ENCODE results near the gene GPR146.

The GPR146 gene

DNA sequence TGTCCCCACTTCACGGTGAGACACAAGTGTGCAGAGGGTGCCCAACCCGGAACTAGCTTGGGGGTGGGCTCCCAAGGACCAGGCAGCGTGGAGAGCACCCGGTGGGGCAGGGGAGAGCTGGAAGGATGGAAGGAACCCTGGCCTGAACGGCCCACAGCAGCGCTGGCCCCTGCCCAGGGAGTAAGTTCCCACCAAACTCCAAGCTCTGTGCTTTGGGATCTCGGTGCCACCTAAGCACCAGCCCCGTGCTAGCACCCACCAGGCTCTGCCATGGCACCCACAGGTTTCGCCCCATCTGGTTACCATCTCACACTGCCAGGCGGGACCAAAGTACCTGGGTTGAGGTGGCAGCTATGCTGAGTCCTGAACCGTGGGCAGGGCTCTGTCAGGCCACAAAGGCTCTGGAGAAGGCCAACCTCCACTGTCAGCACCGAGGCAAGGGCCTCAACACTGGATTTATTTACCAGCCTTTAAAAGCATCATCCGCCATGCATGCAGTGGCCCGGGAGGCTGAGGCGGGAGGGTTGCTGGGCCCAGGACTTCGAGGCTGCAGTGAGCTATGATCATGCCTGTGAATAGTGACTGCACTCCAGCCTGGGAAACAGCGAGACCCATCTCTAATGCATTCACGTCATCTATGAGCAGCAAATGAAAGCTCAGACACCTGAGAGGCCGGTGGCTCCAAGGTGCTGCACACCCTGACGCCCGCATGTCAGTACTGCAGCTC is 59.6 kb downstream of the GPR146 start:
- H3K9ac ChIP-seq (ENCODE audit: low read length), result no peak overlapping the region
- no peaks in the 10 kb centered on the region for H3K9me3 ChIP-seq (ENCODE audit: low read length)
- TF ChIP-seq, protein P1, sequence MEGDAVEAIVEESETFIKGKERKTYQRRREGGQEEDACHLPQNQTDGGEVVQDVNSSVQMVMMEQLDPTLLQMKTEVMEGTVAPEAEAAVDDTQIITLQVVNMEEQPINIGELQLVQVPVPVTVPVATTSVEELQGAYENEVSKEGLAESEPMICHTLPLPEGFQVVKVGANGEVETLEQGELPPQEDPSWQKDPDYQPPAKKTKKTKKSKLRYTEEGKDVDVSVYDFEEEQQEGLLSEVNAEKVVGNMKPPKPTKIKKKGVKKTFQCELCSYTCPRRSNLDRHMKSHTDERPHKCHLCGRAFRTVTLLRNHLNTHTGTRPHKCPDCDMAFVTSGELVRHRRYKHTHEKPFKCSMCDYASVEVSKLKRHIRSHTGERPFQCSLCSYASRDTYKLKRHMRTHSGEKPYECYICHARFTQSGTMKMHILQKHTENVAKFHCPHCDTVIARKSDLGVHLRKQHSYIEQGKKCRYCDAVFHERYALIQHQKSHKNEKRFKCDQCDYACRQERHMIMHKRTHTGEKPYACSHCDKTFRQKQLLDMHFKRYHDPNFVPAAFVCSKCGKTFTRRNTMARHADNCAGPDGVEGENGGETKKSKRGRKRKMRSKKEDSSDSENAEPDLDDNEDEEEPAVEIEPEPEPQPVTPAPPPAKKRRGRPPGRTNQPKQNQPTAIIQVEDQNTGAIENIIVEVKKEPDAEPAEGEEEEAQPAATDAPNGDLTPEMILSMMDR (IDR thresholded peaks at IDR 0.05; ENCODE audit: low read length), result no peak
- H3K27me3 ChIP-seq (ENCODE audit: insufficient read depth, low read length), result no peaks in the 10 kb centered on the region
- no peaks in the 10 kb centered on the region for H3K4me1 ChIP-seq (ENCODE audit: insufficient read depth, low read length, severe bottlenecking)
- no peaks in the 10 kb centered on the region; the same call in 1 of the 2 replicates for H3K36me3 ChIP-seq (ENCODE audit: insufficient read depth, low read length)
- H3K79me2 ChIP-seq (ENCODE audit: insufficient read depth, low read length), result no peaks in the 10 kb centered on the region
- H4K20me1 ChIP-seq (ENCODE audit: insufficient read depth, low read length), result no peaks in the 10 kb centered on the region
- H3K4me2 ChIP-seq (ENCODE audit: low read length), result no peak overlapping the region
- no peaks in the 10 kb centered on the region for H3K9me2 ChIP-seq (ENCODE audit: low read depth, low read length)
- H3K4me3 ChIP-seq (ENCODE audit: low read depth, low read length, poor library complexity, severe bottlenecking), result no peak overlapping the region
- no peak overlapping the region for H3K27ac ChIP-seq (ENCODE audit: low read depth, low read length, poor library complexity, severe bottlenecking)
- H2AFZ ChIP-seq (ENCODE audit: low read length), result no peak overlapping the region
- H3F3A ChIP-seq (ENCODE audit: insufficient read depth, low read length), result no peaks in the 10 kb centered on the region

DNA sequence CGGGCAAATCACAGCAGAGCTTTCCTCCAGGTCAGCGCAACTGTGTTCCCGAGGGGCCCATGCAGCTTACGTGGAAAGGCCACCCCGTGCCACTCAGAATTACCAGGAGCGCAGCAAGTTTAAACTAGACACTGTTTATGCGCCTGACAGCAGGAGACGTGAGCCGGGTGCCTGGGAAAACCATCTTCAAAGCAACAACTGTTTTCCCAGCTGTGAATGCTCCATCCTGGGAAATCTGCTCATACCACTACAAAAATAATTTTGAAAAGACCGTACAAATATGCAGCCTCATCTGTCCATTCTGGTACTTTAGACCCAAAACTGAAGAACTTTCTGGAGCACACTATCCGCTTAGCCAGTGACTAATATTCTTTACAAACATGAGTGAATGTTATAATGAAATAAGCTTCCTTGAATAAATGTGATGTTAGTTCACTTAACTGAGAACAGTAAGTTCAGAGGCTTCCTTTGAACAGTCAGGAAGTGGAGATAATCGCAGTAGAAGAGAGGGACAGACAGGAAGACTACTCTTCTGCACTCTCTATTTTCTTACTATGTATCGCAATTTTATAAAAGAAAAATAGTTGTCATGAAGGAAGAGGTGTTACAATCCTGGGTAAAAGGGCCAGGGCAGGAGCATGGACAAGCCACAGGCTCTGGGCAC is 60.3 kb downstream of the GPR146 start:
- H3K27me3 ChIP-seq (ENCODE audit: insufficient read depth, low read length), result no peaks in the 10 kb centered on the region
- H3K4me3 ChIP-seq (ENCODE audit: low read depth, low read length, poor library complexity, severe bottlenecking), result no peak overlapping the region
- H3K79me2 ChIP-seq (ENCODE audit: insufficient read depth, low read length), result no peaks in the 10 kb centered on the region
- H3K9me2 ChIP-seq (ENCODE audit: low read depth, low read length), result no peaks in the 10 kb centered on the region
- H3K27ac ChIP-seq (ENCODE audit: low read depth, low read length, poor library complexity, severe bottlenecking), result no peak overlapping the region
- no peak overlapping the region for H2AFZ ChIP-seq (ENCODE audit: low read length)
- no peaks in the 10 kb centered on the region for H3K9me3 ChIP-seq (ENCODE audit: low read length)
- no peaks in the 10 kb centered on the region; the same call in 1 of the 2 replicates for H3K36me3 ChIP-seq (ENCODE audit: insufficient read depth, low read length)
- TF ChIP-seq, protein P1 (IDR thresholded peaks at IDR 0.05; ENCODE audit: low read length), result no peak
- TF ChIP-seq EZH2 (IDR thresholded peaks at IDR 0.05; ENCODE audit: borderline replicate concordance, low read length), result no peak
- H3K9ac ChIP-seq (ENCODE audit: low read length), result no peak overlapping the region
- H3K4me2 ChIP-seq (ENCODE audit: low read length), result no peak overlapping the region
- no peaks in the 10 kb centered on the region for H4K20me1 ChIP-seq (ENCODE audit: insufficient read depth, low read length)
- no peaks in the 10 kb centered on the region for H3K4me1 ChIP-seq (ENCODE audit: insufficient read depth, low read length, severe bottlenecking)
- H3F3A ChIP-seq (ENCODE audit: insufficient read depth, low read length), result no peaks in the 10 kb centered on the region

DNA sequence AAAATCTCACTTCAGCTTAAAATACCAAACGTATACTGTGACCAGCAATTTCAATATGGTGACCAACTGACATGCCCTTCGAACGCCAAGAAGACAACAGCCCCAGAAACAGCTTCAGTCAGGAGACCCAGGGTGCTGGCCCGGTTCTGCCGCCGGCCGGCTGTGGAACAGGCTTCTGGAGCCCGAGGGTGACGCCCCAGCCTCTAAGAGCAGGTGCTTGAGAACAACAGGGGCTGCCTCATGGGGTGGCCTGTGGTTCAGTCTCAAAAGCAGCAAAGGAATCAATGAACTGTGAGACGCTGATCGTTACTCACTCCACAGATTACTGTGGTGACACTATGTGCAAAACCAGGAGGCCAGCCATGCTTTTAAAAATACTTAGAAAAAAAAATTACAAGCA is 60.8 kb downstream of the GPR146 start:
- Histone ChIP-seq H3K9me2 (ENCODE audit: low read depth, low read length) (no peaks in the 10 kb centered on the region), H3F3A (ENCODE audit: insufficient read depth, low read length) (no peaks in the 10 kb centered on the region), H3K79me2 (ENCODE audit: insufficient read depth, low read length) (no peaks in the 10 kb centered on the region), H3K9me3 (ENCODE audit: low read length) (no peaks in the 10 kb centered on the region), H3K4me2 (ENCODE audit: low read length) (no peak overlapping the region), H3K27me3 (ENCODE audit: insufficient read depth, low read length) (no peaks in the 10 kb centered on the region), H4K20me1 (ENCODE audit: insufficient read depth, low read length) (no peaks in the 10 kb centered on the region), H3K9ac (ENCODE audit: low read length) (no peak overlapping the region), H3K27ac (ENCODE audit: low read depth, low read length, poor library complexity, severe bottlenecking) (no peak overlapping the region), H3K4me1 (ENCODE audit: insufficient read depth, low read length, severe bottlenecking) (no peaks in the 10 kb centered on the region), H2AFZ (ENCODE audit: low read length) (no peak overlapping the region), H3K4me3 (ENCODE audit: low read depth, low read length, poor library complexity, severe bottlenecking) (no peak overlapping the region), H3K36me3 (ENCODE audit: insufficient read depth, low read length) (no peaks in the 10 kb centered on the region; the same call in 1 of the 2 replicates)
- TF ChIP-seq, protein P1 (IDR thresholded peaks at IDR 0.05; ENCODE audit: low read length), result no peak
- TF ChIP-seq EZH2 (IDR thresholded peaks at IDR 0.05; ENCODE audit: borderline replicate concordance, low read length), result no peak
